ENCODE data around the gene UTY. TPM values are rescaled to one million over a fixed set of nuclear protein-coding genes. Genes with fewer than 3 reads are reported as not detected.

Gene UTY
- total and polyA plus RNA-seq, 4 donors, result 2.2 to 24.3 TPM; not detected in 2

DNA sequence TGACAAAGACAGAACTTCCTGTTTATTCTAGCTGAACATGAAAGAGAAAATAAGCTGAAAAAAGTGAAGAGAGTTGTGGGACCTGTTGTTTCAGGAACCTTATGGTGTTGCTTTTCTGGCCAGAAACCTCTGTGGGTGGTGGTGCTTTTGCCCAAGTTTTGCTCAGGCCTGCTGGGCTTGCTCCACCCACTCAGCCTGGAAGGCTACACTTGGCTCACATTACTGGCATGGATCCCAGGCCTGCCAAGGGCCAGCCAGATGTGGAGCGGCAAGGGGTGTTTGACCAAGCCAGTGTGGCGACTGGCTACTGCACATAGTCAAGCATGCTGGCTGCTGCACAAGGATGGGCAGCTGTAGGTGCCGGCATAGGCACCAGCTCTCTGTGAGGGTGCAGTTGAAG lies 245.9 kb downstream of the UTY start:
- H3K27me3 ChIP-seq (ENCODE audit: control insufficient read depth in 4 of 4, insufficient read depth in 4 of 4, low read length in 3 of 4), result no peaks in the 10 kb centered on the region
- TF ChIP-seq, protein P1, sequence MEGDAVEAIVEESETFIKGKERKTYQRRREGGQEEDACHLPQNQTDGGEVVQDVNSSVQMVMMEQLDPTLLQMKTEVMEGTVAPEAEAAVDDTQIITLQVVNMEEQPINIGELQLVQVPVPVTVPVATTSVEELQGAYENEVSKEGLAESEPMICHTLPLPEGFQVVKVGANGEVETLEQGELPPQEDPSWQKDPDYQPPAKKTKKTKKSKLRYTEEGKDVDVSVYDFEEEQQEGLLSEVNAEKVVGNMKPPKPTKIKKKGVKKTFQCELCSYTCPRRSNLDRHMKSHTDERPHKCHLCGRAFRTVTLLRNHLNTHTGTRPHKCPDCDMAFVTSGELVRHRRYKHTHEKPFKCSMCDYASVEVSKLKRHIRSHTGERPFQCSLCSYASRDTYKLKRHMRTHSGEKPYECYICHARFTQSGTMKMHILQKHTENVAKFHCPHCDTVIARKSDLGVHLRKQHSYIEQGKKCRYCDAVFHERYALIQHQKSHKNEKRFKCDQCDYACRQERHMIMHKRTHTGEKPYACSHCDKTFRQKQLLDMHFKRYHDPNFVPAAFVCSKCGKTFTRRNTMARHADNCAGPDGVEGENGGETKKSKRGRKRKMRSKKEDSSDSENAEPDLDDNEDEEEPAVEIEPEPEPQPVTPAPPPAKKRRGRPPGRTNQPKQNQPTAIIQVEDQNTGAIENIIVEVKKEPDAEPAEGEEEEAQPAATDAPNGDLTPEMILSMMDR (IDR thresholded peaks at IDR 0.05; ENCODE audit: low read depth, low read length, missing input control), result no peak
- peak in 1 of 2 donors; percentile 20 for TF ChIP-seq RAD21 (IDR thresholded peaks at IDR 0.05)
- H3K4me1 ChIP-seq (ENCODE audit: control insufficient read depth in 4 of 4, insufficient read depth in 4 of 4, low read length in 3 of 4), result peaks cover 0 to 1% (median 0%) of the 10 kb centered on the region in 4 donors
- 31% methylated on average over 3 of the region's 3 CpGs for WGBS
- no peak overlapping the region for H3K9ac ChIP-seq (ENCODE audit: low read depth in 1 of 2, low read length in 2 of 2)
- no peaks in the 10 kb centered on the region for H3K9me3 ChIP-seq (ENCODE audit: control insufficient read depth in 4 of 4, low read length in 3 of 4)
- H3K27ac ChIP-seq (ENCODE audit: low read depth in 1 of 2, low read length in 2 of 2), result no peak overlapping the region
- no peaks in the 10 kb centered on the region for H3K36me3 ChIP-seq (ENCODE audit: control insufficient read depth in 4 of 4, insufficient read depth in 3 of 4, low read depth in 1 of 4, low read length in 3 of 4)
- H3K4me3 ChIP-seq (ENCODE audit: low read depth in 1 of 3, low read length in 3 of 3), result no peak overlapping the region
- no peak for DNase-seq (ENCODE audit: low spot score)

DNA sequence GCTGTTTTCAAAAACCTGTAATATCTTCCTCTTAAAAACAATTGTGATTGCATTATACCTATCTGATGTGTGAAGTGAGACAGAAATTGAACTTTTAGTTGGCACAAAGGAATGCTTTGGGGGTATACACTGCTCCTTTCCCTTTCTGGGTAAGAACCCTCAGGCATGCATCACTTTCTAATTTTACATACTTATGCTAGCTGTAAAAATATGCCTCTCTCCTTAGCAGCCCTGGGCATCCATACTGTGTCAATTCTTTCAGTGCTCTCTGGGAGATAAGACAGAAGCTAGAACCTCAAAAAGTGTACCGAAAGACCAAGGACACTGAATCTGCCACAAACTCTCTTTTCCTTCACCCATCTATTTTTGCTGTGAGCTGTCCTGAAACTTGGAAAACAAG lies 246.7 kb downstream of the UTY start:
- no peak for DNase-seq (ENCODE audit: low spot score)
- Histone ChIP-seq H3K27me3 (ENCODE audit: control insufficient read depth in 4 of 4, insufficient read depth in 4 of 4, low read length in 3 of 4) (no peaks in the 10 kb centered on the region), H3K9me3 (ENCODE audit: control insufficient read depth in 4 of 4, low read length in 3 of 4) (no peaks in the 10 kb centered on the region), H3K4me3 (ENCODE audit: low read depth in 1 of 3, low read length in 3 of 3) (no peak overlapping the region), H3K36me3 (ENCODE audit: control insufficient read depth in 4 of 4, insufficient read depth in 3 of 4, low read depth in 1 of 4, low read length in 3 of 4) (no peaks in the 10 kb centered on the region), H3K4me1 (ENCODE audit: control insufficient read depth in 4 of 4, insufficient read depth in 4 of 4, low read length in 3 of 4) (peaks cover 0 to 1% (median 0%) of the 10 kb centered on the region in 4 donors), H3K9ac (ENCODE audit: low read depth in 1 of 2, low read length in 2 of 2) (no peak overlapping the region), H3K27ac (ENCODE audit: low read depth in 1 of 2, low read length in 2 of 2) (no peak overlapping the region)
- TF ChIP-seq HNF4A (conservative IDR thresholded peaks at IDR 0.05) (no peak), FOXA1 (IDR thresholded peaks at IDR 0.05) (no peak), YY1 (IDR thresholded peaks at IDR 0.05) (no peak)
- TF ChIP-seq, protein P2, sequence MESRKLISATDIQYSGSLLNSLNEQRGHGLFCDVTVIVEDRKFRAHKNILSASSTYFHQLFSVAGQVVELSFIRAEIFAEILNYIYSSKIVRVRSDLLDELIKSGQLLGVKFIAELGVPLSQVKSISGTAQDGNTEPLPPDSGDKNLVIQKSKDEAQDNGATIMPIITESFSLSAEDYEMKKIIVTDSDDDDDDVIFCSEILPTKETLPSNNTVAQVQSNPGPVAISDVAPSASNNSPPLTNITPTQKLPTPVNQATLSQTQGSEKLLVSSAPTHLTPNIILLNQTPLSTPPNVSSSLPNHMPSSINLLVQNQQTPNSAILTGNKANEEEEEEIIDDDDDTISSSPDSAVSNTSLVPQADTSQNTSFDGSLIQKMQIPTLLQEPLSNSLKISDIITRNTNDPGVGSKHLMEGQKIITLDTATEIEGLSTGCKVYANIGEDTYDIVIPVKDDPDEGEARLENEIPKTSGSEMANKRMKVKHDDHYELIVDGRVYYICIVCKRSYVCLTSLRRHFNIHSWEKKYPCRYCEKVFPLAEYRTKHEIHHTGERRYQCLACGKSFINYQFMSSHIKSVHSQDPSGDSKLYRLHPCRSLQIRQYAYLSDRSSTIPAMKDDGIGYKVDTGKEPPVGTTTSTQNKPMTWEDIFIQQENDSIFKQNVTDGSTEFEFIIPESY (IDR thresholded peaks at IDR 0.05), result no peak
- TF ChIP-seq, protein P3, sequence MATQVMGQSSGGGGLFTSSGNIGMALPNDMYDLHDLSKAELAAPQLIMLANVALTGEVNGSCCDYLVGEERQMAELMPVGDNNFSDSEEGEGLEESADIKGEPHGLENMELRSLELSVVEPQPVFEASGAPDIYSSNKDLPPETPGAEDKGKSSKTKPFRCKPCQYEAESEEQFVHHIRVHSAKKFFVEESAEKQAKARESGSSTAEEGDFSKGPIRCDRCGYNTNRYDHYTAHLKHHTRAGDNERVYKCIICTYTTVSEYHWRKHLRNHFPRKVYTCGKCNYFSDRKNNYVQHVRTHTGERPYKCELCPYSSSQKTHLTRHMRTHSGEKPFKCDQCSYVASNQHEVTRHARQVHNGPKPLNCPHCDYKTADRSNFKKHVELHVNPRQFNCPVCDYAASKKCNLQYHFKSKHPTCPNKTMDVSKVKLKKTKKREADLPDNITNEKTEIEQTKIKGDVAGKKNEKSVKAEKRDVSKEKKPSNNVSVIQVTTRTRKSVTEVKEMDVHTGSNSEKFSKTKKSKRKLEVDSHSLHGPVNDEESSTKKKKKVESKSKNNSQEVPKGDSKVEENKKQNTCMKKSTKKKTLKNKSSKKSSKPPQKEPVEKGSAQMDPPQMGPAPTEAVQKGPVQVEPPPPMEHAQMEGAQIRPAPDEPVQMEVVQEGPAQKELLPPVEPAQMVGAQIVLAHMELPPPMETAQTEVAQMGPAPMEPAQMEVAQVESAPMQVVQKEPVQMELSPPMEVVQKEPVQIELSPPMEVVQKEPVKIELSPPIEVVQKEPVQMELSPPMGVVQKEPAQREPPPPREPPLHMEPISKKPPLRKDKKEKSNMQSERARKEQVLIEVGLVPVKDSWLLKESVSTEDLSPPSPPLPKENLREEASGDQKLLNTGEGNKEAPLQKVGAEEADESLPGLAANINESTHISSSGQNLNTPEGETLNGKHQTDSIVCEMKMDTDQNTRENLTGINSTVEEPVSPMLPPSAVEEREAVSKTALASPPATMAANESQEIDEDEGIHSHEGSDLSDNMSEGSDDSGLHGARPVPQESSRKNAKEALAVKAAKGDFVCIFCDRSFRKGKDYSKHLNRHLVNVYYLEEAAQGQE (IDR thresholded peaks at IDR 0.05), result no peak
- 94% methylated on average over 1 of the region's 1 CpG for WGBS

DNA sequence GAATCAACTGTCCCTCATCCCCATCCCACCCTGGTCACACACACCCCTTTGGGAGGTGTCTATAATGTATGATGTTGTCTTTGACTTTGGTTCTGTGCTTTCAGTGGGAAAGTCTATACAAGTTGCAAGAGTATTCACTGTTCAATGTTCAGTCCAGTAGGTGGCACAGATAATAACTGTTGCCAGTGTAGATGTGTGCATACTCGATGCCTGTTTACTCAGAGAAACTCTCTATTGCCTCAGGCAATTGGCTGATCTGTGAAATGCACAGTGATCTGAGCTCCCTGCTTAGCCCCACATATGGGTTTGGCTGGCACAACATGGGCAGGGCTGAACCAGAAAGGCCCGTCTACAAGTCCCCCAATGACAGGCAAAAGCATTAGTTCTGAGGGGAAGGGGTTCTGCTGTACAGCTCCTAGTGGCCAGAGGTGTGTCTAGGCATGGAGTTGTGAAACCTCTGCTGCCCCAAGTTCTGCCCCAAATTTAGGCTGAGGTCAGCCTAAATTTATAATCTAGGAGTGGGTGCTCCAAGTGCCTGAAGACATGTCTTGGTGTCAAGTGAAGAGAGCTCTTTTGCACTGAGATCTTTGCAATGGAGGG lies 252.4 kb downstream of the UTY start:
- no peaks in the 10 kb centered on the region for H3K9me3 ChIP-seq (ENCODE audit: control insufficient read depth in 4 of 4, low read length in 3 of 4)
- peaks cover 0 to 1% (median 0%) of the 10 kb centered on the region in 4 donors for H3K4me1 ChIP-seq (ENCODE audit: control insufficient read depth in 4 of 4, insufficient read depth in 4 of 4, low read length in 3 of 4)
- H3K27me3 ChIP-seq (ENCODE audit: control insufficient read depth in 4 of 4, insufficient read depth in 4 of 4, low read length in 3 of 4), result no peaks in the 10 kb centered on the region
- H3K9ac ChIP-seq (ENCODE audit: low read depth in 1 of 2, low read length in 2 of 2), result no peak overlapping the region
- H3K27ac ChIP-seq (ENCODE audit: low read depth in 1 of 2, low read length in 2 of 2), result no peak overlapping the region
- no peaks in the 10 kb centered on the region for H3K36me3 ChIP-seq (ENCODE audit: control insufficient read depth in 4 of 4, insufficient read depth in 3 of 4, low read depth in 1 of 4, low read length in 3 of 4)
- WGBS, result 62% methylated on average over 2 of the region's 2 CpGs
- no peak overlapping the region for H3K4me3 ChIP-seq (ENCODE audit: low read depth in 1 of 3, low read length in 3 of 3)
- DNase-seq (ENCODE audit: low spot score), result no peak
- TF ChIP-seq FOXA2 (IDR thresholded peaks at IDR 0.05) (peak; percentile 33), TAF1 (conservative IDR thresholded peaks at IDR 0.05) (no peak), SP1 (IDR thresholded peaks at IDR 0.05) (no peak), RAD21 (IDR thresholded peaks at IDR 0.05) (peak in 1 of 2 donors; percentile 23)
- TF ChIP-seq, protein P4, sequence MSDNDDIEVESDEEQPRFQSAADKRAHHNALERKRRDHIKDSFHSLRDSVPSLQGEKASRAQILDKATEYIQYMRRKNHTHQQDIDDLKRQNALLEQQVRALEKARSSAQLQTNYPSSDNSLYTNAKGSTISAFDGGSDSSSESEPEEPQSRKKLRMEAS (IDR thresholded peaks at IDR 0.05), result no peak
